GM19193 (cell line): ENCODE measurements around the gene FAT2.

ENCODE experiments used
- POLR2A ChIP-seq: IDR thresholded peaks from 4 replicates; pipeline ENCODE4 v1.6.1; 2011; ENCODE audit not compliant: insufficient read depth, insufficient read length; ENCODE audit errors: extremely low read depth

Gene FAT2

GRCh38 chr5:151620461-151620840 lies 29.3 kb upstream of the FAT2 start:
- no peak for TF ChIP-seq POLR2A

- no peak for TF ChIP-seq POLR2A
These were observed 28.8 kb upstream of the FAT2 start for GRCh38 chr5:151619812-151620460.

GRCh38 chr5:151618907-151619306 lies 27.8 kb upstream of the FAT2 start:
- no peak for TF ChIP-seq POLR2A

- no peak for TF ChIP-seq POLR2A
These were observed 26.9 kb upstream of the FAT2 start for GRCh38 chr5:151617841-151618710.

GRCh38 chr5:151617383-151617840 lies 26.3 kb upstream of the FAT2 start:
- TF ChIP-seq POLR2A: no peak

GRCh38 chr5:151615431-151615830 lies 24.3 kb upstream of the FAT2 start:
- no peak for TF ChIP-seq POLR2A

GRCh38 chr5:151614565-151614964 lies 23.4 kb upstream of the FAT2 start:
- TF ChIP-seq POLR2A: no peak

GRCh38 chr5:151612689-151613427 lies 21.7 kb upstream of the FAT2 start:
- no peak for TF ChIP-seq POLR2A

GRCh38 chr5:151611127-151611775 lies 20.1 kb upstream of the FAT2 start:
- TF ChIP-seq POLR2A: no peak

GRCh38 chr5:151608522-151608921 lies 17.4 kb upstream of the FAT2 start:
- no peak for TF ChIP-seq POLR2A

GRCh38 chr5:151607304-151607703 lies 16.2 kb upstream of the FAT2 start:
- no peak for TF ChIP-seq POLR2A

- no peak for TF ChIP-seq POLR2A
These were observed 14.4 kb upstream of the FAT2 start for GRCh38 chr5:151605559-151605958.

GRCh38 chr5:151602806-151603205 lies 11.7 kb upstream of the FAT2 start:
- no peak for TF ChIP-seq POLR2A

GRCh38 chr5:151601391-151601790 lies 10.3 kb upstream of the FAT2 start:
- TF ChIP-seq POLR2A: no peak

GRCh38 chr5:151600069-151600665 lies 9.0 kb upstream of the FAT2 start:
- TF ChIP-seq POLR2A: no peak

GRCh38 chr5:151598984-151599383 lies 7.9 kb upstream of the FAT2 start:
- TF ChIP-seq POLR2A: no peak
